Raji (cell line): ENCODE data around the gene NKAIN2.

ENCODE experiments used
- POLR2A ChIP-seq: IDR thresholded peaks from 2 replicates; pipeline ENCODE4 v1.6.1; 2011; ENCODE audit warnings: low read depth, low read length, control low read depth; ENCODE audit not compliant: insufficient read depth

NKAIN2 gene

DNA sequence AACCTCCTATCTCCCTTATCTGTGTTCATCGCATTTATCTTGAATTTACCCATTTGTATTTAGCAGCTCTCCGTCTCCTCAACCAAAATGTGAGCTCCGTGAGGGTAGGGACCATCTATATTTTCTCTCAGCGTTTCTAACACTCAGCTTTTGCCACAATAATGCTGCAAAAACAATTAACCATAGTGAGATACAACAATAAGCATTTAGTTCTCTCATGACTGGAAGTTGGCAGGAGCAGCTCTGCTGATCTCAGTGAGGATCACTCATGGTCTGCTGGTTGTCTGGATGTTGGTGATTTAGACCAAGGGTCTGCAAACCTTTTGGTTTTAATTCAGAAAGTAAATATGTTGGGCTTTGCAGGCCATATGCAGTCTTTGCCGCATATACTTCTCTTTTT is 763.7 kb downstream of the NKAIN2 start:
- TF ChIP-seq POLR2A: no peak

DNA sequence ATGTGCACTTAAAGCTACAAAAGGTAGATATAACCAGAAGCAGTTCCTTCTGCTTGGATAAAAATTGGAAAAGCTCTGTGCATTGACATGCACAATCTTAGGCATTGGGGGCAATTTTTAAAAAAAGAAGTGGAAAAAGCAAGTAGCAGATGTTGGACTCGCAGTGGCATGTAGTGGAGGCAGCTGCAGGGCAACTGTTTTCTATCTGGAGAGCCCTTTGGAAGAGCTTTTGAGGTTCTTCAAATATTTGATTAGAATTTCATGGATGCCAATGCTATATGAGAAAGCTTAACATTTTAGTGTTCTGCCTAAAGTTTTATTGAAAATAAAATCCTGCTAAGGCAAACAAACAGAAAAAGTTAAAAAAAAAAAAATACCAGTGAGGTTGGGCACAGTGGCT is 770.3 kb downstream of the NKAIN2 start:
- no peak for TF ChIP-seq POLR2A

DNA sequence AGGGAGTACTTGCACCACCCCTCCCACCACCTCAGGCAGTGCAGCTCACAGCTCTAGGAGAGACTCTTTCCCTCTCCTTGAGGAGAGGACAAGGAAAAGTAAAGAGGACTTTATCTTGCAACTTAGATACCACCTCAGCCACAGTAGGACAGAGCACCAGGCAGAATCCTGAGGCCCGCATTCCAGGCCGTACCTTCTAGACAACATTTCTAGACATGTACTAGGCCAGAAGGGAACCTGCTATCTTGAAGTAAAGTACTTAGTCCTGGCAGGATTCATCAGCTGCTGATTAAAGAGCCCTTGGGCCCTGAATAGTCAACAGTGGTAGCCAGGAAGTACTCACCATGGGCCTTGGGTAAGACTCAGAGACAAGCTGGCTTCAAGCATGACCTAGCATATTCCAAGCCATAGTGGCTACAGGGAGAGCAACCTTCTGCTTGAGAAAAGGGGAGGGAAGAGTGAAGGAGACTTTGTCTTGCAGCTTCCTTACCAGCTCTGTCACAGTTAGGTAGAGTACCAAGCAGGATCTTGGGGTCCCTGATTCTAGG is 774.1 kb downstream of the NKAIN2 start:
- no peak for TF ChIP-seq POLR2A

- TF ChIP-seq POLR2A: no peak
Observed at GRCh38 chr6:124590001-124590400, 786.3 kb downstream of the NKAIN2 start.

DNA sequence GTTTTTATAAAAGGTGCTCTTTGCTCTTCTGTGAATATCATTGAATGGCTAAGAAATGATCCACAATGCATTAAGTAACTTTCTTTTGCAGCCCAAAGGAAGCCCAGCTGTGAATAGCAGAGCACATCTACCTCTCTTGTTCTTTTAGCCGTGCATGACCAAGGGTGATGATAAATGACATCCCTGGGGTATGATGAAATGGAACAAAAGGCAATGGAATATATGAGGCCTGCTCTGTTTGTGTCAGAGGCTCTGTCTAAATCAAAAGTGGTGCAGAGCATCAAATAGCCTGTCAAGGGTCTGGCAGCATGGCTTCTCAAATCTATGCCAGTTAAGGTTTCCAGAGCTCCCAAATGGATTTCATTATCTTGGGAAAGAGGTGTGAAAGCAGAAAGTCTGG is 796.0 kb downstream of the NKAIN2 start:
- no peak for TF ChIP-seq POLR2A

GRCh38 chr6:124604719-124605118 is 801.1 kb downstream of the NKAIN2 start:
- TF ChIP-seq POLR2A: no peak

DNA sequence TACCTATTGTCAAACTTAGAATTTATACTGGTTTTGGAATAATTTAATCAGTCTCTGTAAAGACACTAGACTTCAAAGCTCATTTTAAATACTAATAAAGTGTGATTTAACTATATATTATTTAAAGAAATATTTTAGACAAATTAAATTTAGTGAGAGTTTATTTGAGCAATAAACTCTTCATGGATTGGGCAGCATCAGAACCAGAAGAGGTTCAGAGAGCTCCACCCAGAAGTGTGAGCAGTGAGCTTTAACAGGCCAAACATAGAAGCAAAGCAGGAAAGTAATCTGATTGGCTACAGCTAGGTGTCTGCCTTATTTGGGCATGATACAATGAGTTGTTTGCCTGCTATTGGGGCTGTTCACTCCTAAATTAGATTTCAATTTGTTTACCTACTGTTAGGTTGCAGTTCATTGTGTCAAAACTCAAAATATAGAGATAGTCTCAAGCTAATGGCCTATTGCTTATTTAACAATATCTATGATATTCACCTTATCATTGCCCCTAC is 803.5 kb downstream of the NKAIN2 start:
- no peak for TF ChIP-seq POLR2A

GRCh38 chr6:124613031-124613430 is 809.4 kb downstream of the NKAIN2 start:
- TF ChIP-seq POLR2A: no peak

- no peak for TF ChIP-seq POLR2A
Observed at GRCh38 chr6:124622351-124622750, 818.7 kb downstream of the NKAIN2 start.

DNA sequence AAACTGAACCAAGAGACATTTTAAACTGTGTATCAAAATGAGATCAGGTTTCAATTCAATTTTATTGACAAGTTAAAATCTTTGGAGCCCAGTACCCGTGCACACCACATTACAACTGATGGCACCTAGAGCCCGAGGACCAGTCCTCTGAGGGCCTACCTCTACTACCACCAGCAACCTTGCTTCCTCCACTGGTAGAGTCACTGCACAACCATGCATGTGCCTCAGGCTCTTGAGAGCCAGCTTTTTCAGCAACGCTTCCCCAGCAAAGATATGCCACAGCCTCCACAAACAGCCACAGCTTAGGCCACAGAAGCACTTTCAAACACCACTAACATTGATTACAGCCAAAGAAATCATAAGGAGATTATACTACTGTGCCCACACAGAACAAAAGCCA is 830.0 kb downstream of the NKAIN2 start:
- no peak for TF ChIP-seq POLR2A

GRCh38 chr6:124640432-124640831 is 836.8 kb downstream of the NKAIN2 start:
- no peak for TF ChIP-seq POLR2A

GRCh38 chr6:124655866-124656265 is 852.2 kb downstream of the NKAIN2 start:
- no peak for TF ChIP-seq POLR2A

DNA sequence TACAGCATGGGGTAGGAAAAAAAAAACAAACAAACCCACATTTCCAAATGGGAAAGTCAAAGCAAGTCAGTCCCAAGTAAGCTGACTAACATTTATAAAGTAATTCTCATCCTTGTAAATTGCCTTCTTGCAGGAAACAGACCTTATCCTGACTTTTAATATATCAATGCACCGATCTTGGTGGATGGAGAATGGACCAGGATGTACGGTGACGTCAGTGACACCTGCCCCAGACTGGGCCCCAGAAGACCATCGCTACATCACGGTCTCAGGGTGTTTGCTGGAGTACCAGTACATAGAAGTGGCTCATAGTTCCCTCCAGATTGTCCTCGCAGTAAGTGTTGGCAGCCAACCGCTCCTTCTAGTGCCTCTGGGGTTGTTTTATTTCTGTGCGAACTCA is 854.4 kb downstream of the NKAIN2 start:
- no peak for TF ChIP-seq POLR2A

DNA sequence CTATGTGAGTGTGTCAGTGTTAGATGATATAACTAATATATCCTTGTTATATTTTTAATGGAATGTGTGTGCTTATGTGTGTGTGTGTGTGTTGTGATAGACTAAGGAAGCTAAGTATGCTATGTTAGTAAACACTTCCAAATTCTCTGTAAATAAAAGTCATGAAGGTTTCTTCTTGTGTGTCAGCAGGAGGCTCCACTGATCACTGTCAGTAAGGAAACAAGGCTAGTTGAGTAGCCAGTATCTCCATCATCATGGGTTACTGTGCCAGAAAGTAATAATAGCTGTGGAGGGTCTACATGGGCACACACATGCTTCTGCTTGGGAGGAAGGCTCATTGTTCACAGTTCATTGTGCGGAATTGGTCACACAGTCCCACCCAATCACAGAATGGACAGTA is 855.8 kb downstream of the NKAIN2 start:
- TF ChIP-seq POLR2A: no peak

DNA sequence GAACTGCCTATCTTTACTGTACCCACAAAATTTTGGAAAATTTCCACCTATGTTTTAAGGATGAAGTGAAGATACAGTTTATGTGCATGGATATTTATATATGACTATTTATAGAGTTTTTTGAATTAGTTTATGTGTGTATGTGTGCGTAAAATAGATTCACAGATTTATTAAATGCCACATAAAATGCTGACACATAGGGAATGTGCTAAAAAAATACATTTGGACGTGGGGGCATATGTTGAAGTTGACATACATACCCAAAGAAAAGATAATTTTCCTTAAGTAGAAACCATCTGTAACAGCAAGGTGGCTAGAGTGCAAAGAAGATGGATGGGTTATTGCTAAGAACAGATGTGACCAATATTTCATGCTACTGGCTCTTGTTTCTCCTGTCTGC is 856.5 kb downstream of the NKAIN2 start:
- TF ChIP-seq POLR2A: no peak

GRCh38 chr6:124661097-124661661 is 857.5 kb downstream of the NKAIN2 start:
- no peak for TF ChIP-seq POLR2A

GRCh38 chr6:124668028-124668427 is 864.4 kb downstream of the NKAIN2 start:
- no peak for TF ChIP-seq POLR2A

- no peak for TF ChIP-seq POLR2A
Observed at GRCh38 chr6:124669713-124670480, 866.2 kb downstream of the NKAIN2 start.
